ENCODE data around the gene SLC39A1. TPM values are rescaled to one million over a fixed set of nuclear protein-coding genes. Genes with fewer than 3 reads are reported as not detected.

The SLC39A1 gene
- total and polyA plus RNA-seq, 9 of the 15 experiments (the other 6 are each of a cell fraction or from before 2014, with no cell fraction given), result 9.9 to 81.1 (median 62.7) TPM

DNA sequence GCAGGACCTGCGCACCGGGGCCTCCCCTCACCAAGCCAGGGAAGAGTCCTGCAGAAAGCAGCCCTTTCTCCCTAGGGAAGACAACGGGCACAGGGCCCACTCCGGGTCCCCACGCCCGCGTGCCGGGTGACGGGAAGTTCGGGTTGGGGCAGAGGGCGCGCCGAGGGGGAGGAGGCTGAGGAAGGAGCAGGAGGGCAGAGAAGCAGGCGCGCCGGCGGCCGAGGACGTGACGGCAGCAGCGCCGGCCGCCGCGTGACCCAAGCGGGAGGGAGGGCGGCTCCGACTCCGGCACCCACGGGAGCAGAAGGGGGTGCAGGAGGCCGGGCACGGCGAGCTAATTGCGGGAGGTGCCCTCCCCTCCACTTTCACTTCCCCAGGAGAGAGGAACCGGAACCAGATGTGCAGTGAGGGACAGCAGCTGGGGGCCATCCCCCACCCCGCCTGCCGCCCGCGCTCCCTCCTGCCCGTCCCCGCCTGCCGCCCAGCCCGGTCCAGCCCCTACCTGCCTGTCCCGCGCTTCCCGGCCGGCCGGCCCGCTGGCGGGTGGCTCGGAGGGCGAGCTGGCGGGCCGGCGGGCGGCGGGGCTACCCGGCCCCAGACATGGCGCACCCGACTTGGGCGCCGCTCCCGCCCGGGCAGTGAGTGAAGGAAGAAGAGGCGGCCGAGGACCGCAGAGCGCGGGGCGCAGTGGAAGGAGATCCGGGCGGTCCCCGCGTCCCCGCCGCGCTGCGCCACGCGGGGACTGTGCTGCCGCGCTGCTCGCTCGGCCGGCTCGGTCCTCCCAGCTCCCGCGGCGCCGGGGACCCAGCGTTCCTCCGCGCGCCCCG lies 17.3 kb downstream of the SLC39A1 start (continued):
- TF ChIP-seq, protein P1, sequence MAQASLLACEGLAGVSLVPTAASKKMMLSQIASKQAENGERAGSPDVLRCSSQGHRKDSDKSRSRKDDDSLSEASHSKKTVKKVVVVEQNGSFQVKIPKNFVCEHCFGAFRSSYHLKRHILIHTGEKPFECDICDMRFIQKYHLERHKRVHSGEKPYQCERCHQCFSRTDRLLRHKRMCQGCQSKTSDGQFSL (CRISPR knock-in tag; IDR thresholded peaks at IDR 0.05), result no peak
- TF ChIP-seq, protein P1 (tag; IDR thresholded peaks at IDR 0.05), result no peak
- TF ChIP-seq, protein P2, sequence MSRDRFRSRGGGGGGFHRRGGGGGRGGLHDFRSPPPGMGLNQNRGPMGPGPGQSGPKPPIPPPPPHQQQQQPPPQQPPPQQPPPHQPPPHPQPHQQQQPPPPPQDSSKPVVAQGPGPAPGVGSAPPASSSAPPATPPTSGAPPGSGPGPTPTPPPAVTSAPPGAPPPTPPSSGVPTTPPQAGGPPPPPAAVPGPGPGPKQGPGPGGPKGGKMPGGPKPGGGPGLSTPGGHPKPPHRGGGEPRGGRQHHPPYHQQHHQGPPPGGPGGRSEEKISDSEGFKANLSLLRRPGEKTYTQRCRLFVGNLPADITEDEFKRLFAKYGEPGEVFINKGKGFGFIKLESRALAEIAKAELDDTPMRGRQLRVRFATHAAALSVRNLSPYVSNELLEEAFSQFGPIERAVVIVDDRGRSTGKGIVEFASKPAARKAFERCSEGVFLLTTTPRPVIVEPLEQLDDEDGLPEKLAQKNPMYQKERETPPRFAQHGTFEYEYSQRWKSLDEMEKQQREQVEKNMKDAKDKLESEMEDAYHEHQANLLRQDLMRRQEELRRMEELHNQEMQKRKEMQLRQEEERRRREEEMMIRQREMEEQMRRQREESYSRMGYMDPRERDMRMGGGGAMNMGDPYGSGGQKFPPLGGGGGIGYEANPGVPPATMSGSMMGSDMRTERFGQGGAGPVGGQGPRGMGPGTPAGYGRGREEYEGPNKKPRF (IDR thresholded peaks at IDR 0.05; ENCODE audit: low read depth, low read length), result no peak
- TF ChIP-seq MYC (IDR thresholded peaks at IDR 0.05; ENCODE audit: low read depth, low read length) (peak; percentile 64), MYC (CRISPR knock-in tag; IDR thresholded peaks at IDR 0.05; ENCODE audit: borderline replicate concordance, low read depth) (no peak; the same call in 1 of the 2 replicates), CREB3L1 (IDR thresholded peaks at IDR 0.05; ENCODE audit: borderline replicate concordance, low read depth) (0 out of 2 replicates have a peak, but pooled peaks have one; percentile 11), SMAD2 (IDR thresholded peaks at IDR 0.05; ENCODE audit: low read depth, low read length) (no peak), ZNF280A (IDR thresholded peaks at IDR 0.05; ENCODE audit: low read depth, partially characterized antibody) (no peak), FOSL1 (tag; conservative IDR thresholded peaks at IDR 0.05) (peak; percentile 51), MCM5 (IDR thresholded peaks at IDR 0.05; ENCODE audit: low read depth) (no peak), MAFF (IDR thresholded peaks at IDR 0.05; ENCODE audit: low read length) (no peak), MTA2 (IDR thresholded peaks at IDR 0.05; ENCODE audit: low read depth) (no peak), ILK (tag; IDR thresholded peaks at IDR 0.05; ENCODE audit: borderline replicate concordance, low read depth) (no peak), PHF20 (IDR thresholded peaks at IDR 0.05; ENCODE audit: partially characterized antibody) (peak; percentile 47), DNMT1 (IDR thresholded peaks at IDR 0.05) (no peak), HNRNPUL1 (IDR thresholded peaks at IDR 0.05; ENCODE audit: low read length) (no peak), ZNF217 (CRISPR knock-in tag; IDR thresholded peaks at IDR 0.05) (no peak), ZNF75A (CRISPR knock-in tag; IDR thresholded peaks at IDR 0.05) (no peak)
- TF ChIP-seq, protein P3, sequence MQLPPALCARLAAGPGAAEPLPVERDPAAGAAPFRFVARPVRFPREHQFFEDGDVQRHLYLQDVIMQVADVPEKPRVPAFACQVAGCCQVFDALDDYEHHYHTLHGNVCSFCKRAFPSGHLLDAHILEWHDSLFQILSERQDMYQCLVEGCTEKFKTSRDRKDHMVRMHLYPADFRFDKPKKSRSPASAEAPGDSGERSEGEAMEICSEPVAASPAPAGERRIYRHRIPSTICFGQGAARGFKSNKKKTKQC (CRISPR knock-in tag; IDR thresholded peaks at IDR 0.05), result peak; percentile 44; the same call in 1 of the 2 replicates
- TF ChIP-seq, protein P4, sequence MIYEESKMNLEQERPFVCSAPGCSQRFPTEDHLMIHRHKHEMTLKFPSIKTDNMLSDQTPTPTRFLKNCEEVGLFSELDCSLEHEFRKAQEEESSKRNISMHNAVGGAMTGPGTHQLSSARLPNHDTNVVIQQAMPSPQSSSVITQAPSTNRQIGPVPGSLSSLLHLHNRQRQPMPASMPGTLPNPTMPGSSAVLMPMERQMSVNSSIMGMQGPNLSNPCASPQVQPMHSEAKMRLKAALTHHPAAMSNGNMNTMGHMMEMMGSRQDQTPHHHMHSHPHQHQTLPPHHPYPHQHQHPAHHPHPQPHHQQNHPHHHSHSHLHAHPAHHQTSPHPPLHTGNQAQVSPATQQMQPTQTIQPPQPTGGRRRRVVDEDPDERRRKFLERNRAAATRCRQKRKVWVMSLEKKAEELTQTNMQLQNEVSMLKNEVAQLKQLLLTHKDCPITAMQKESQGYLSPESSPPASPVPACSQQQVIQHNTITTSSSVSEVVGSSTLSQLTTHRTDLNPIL (CRISPR knock-in tag; IDR thresholded peaks at IDR 0.05), result no peak
